HepG2 (cell line): ENCODE data around the gene BANP. TPM values are rescaled to one million over a fixed set of nuclear protein-coding genes. Genes with fewer than 3 reads are reported as not detected.

Experiments
- ATF1 ChIP-seq: IDR thresholded peaks from 2 replicates; pipeline ENCODE4 v1.6.1; 2016; ENCODE audit warnings: mild to moderate bottlenecking, control low read depth
- MIXL1 ChIP-seq: IDR thresholded peaks from 2 replicates; pipeline ENCODE4 v1.6.1; 2016
- PITX1 ChIP-seq: sonication (generic); formaldehyde crosslinking; IDR thresholded peaks from 2 replicates; pipeline ENCODE4 v1.5.1; 2020; ENCODE audit warnings: mild to moderate bottlenecking, missing genetic modification reagents
- ZNF775 ChIP-seq: sonication (generic); formaldehyde crosslinking; IDR thresholded peaks from 2 replicates; pipeline ENCODE4 v1.4.0; 2020; ENCODE audit warnings: missing genetic modification reagents, mild to moderate bottlenecking, moderate library complexity, borderline replicate concordance
- ZNF816 ChIP-seq: sonication (generic); formaldehyde crosslinking; IDR thresholded peaks from 2 replicates; pipeline ENCODE4 v1.8.0; 2022; ENCODE audit warnings: missing genetic modification reagents, mild to moderate bottlenecking, borderline replicate concordance
- polyA plus RNA-seq, 8 experiments: library from polyadenylated mRNA; depleted of rRNA in 3 of 8; stranded (reverse) in 7 of 8; unstranded in 1 of 8; fragments of >200 nt; fragmentation: Illumina TruSeq in 4 of 8; extraction: Trizol in 4 of 8; gene quantifications; 2 replicates each; pipeline versions ENCODE4 v1.2.1 to v1.2.3, GENCODE V29; 2011 to 2016; ENCODE audit warnings: low read depth in 4 of 8, missing spikeins in 1 of 8, mixed read lengths in 1 of 8; ENCODE audit not compliant: insufficient read depth in 1 of 8
- total RNA-seq, 5 experiments: library from RNA; depleted of rRNA; stranded (reverse); fragments of >200 nt; fragmentation: Illumina TruSeq; extraction: Trizol; gene quantifications; 2 replicates each; pipeline ENCODE4 v1.2.3, GENCODE V29; 2016; ENCODE audit warnings: low read depth in 1 of 5
- TF ChIP-seq, protein P1 (sequence below), 2 experiments: fragments of 450-650 bp in 1 of 2; sonication (generic) in 1 of 2; formaldehyde crosslinking in 1 of 2; IDR thresholded peaks; 2 replicates each; pipeline versions ENCODE4 v1.6.1 to v1.8.0; 2016 to 2022; ENCODE audit warnings: antibody characterized with exemption in 1 of 2, mild to moderate bottlenecking in 1 of 2, missing genetic modification reagents in 1 of 2
- TF ChIP-seq, protein P2 (sequence below): sonication (generic); formaldehyde crosslinking; IDR thresholded peaks from 2 replicates; pipeline ENCODE4 v1.5.1; 2020; ENCODE audit warnings: missing genetic modification reagents, mild to moderate bottlenecking, borderline replicate concordance

The BANP gene
- total and polyA plus RNA-seq, 2 of the 13 experiments (the other 11 are each of a cell fraction or from before 2014, with no cell fraction given) = 20.2 to 23.8 TPM

DNA sequence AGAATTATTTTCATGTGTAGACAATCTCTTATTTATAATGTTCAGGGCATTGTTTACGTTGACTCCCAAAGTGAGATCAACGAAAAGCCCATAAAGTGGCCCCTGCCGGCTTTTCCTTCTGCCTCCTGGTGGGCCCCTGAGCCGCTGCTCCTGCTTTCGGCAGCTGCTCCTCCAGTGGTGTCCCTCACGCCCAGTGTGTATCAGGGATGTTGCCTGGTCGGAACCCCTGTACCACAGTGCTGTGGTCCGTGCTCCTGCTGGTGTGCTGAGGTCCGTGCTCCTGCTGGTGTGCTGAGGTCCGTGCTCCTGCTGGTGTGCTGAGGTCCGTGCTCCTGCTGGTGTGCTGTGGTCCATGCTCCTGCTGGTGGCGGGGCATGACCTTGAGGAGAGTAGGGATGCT, 107.6 kb downstream of the BANP start (continued):
- TF ChIP-seq, protein P1, sequence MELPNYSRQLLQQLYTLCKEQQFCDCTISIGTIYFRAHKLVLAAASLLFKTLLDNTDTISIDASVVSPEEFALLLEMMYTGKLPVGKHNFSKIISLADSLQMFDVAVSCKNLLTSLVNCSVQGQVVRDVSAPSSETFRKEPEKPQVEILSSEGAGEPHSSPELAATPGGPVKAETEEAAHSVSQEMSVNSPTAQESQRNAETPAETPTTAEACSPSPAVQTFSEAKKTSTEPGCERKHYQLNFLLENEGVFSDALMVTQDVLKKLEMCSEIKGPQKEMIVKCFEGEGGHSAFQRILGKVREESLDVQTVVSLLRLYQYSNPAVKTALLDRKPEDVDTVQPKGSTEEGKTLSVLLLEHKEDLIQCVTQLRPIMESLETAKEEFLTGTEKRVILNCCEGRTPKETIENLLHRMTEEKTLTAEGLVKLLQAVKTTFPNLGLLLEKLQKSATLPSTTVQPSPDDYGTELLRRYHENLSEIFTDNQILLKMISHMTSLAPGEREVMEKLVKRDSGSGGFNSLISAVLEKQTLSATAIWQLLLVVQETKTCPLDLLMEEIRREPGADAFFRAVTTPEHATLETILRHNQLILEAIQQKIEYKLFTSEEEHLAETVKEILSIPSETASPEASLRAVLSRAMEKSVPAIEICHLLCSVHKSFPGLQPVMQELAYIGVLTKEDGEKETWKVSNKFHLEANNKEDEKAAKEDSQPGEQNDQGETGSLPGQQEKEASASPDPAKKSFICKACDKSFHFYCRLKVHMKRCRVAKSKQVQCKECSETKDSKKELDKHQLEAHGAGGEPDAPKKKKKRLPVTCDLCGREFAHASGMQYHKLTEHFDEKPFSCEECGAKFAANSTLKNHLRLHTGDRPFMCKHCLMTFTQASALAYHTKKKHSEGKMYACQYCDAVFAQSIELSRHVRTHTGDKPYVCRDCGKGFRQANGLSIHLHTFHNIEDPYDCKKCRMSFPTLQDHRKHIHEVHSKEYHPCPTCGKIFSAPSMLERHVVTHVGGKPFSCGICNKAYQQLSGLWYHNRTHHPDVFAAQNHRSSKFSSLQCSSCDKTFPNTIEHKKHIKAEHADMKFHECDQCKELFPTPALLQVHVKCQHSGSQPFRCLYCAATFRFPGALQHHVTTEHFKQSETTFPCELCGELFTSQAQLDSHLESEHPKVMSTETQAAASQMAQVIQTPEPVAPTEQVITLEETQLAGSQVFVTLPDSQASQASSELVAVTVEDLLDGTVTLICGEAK (IDR thresholded peaks at IDR 0.05) = no peak
- TF ChIP-seq, protein P1 (CRISPR knock-in tag; IDR thresholded peaks at IDR 0.05) = no peak
- TF ChIP-seq MIXL1 (CRISPR knock-in tag) (no peak), PITX1 (CRISPR knock-in tag) (no peak), ATF1 (no peak), ZNF775 (no peak), ZNF816 (no peak)
- TF ChIP-seq, protein P2, sequence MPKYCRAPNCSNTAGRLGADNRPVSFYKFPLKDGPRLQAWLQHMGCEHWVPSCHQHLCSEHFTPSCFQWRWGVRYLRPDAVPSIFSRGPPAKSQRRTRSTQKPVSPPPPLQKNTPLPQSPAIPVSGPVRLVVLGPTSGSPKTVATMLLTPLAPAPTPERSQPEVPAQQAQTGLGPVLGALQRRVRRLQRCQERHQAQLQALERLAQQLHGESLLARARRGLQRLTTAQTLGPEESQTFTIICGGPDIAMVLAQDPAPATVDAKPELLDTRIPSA = no peak
